Activated T-helper 2 cell treated with anti-CD3 and anti-CD28 coated beads, Interferon-gamma antibody, Interleukin-2, Interleukin-4, amounts not matched to agents 10 μg/mL and 5 μg/mL and 100 μg/mL, durations not matched to agents 14 hours and 24 hours and 36 hours (primary cell): Measurements from ENCODE around the gene DNAH11. TPM values are rescaled to one million over a fixed set of nuclear protein-coding genes. Genes with fewer than 3 reads are reported as not detected.
"Not testable (repeated sequence)": the region's sequence is repeated elsewhere in the genome, so short reads cannot be mapped to it uniquely, and the experiment has no call there.

ENCODE experiments used
- DNase-seq: peaks from one replicate; pipeline ENCODE4 v3.0.0; 2021; ENCODE audit warnings: low spot score
- H3K27ac Mint-ChIP-seq: one replicate; pipeline ENCODE4 v1.8.0; 2021; ENCODE audit warnings: mixed read lengths
- H3K27me3 Mint-ChIP-seq: one replicate; pipeline ENCODE4 v1.8.0; 2021; ENCODE audit warnings: low read depth, mixed read lengths
- H3K36me3 Mint-ChIP-seq: one replicate; pipeline ENCODE4 v1.8.0; 2021; ENCODE audit warnings: low read depth, mixed read lengths
- H3K4me1 Mint-ChIP-seq: one replicate; pipeline ENCODE4 v1.8.0; 2021; ENCODE audit warnings: low read depth, mixed read lengths
- H3K4me3 Mint-ChIP-seq: one replicate; pipeline ENCODE4 v1.8.0; 2021; ENCODE audit warnings: low read depth, mild to moderate bottlenecking, moderate library complexity, mixed read lengths
- H3K9me3 Mint-ChIP-seq: one replicate; pipeline ENCODE4 v1.8.0; 2021; ENCODE audit warnings: mixed read lengths
- intact Hi-C: fragments of 100-400 bp; cut with micrococcal nuclease; formaldehyde crosslinking; loops from one replicate; pipeline ENCODE4 v1.15.1; 2023
- total RNA-seq: library from RNA; stranded (reverse); gene quantifications from 2 replicates; pipeline ENCODE4 v1.2.3, GENCODE V29; 2022

DNAH11 gene
- total RNA-seq, 1 donor from 2014 or later: 3.7 TPM

DNA sequence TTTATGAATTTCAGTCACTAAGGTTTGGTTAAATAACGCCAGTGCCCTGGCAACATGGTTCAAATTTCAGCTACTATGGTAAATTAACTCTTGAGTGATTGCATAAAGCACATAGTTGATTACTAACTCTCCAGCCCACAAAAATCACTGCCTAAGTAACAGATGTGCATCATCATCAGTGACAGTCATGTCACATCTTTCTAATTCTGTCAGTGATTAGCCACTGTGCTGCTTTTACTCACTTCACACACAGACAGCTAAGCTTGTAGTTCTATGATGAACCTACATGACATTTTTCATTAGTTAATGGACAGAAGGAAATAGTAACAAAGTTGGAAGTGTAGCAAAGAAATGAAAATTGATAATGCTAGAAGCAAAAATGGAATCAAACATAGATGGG is 108.9 kb downstream of the DNAH11 start:
- DNase-seq: no peak
- H3K36me3 Mint-ChIP-seq: no peaks in the 10 kb centered on the region
- H3K27me3 Mint-ChIP-seq: peaks cover 2% of the 10 kb centered on the region
- H3K9me3 Mint-ChIP-seq: peaks cover 4% of the 10 kb centered on the region
- H3K4me1 Mint-ChIP-seq: no peaks in the 10 kb centered on the region
- intact Hi-C loops: no loop called here
- no peak overlapping the region for H3K4me3 Mint-ChIP-seq
- no peak overlapping the region for H3K27ac Mint-ChIP-seq

DNA sequence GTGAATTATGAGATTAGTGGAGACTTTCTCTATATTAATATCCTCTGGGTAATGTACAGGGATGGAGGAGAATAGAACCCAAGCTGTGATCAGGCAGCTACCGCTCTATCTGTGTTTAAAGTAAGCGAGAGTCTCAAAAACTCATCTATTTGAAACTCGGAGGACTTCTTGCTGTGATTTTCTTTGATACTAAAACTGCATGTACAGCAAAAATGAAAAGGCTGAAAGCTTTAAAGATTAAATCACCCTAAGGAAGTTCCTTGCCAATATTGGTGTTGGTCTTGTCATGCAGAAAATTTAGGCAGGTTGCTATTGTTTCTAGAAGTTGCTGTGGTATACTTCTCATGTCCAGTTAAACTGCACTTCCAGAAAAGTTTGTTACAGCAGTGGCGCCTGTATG is 110.8 kb downstream of the DNAH11 start:
- intact Hi-C loops: no loop called here
- no peak overlapping the region for H3K4me3 Mint-ChIP-seq
- no peak overlapping the region for H3K27ac Mint-ChIP-seq
- DNase-seq: no peak
- H3K4me1 Mint-ChIP-seq: no peaks in the 10 kb centered on the region
- H3K36me3 Mint-ChIP-seq: no peaks in the 10 kb centered on the region
- no peaks in the 10 kb centered on the region for H3K27me3 Mint-ChIP-seq
- no peaks in the 10 kb centered on the region for H3K9me3 Mint-ChIP-seq

- DNase-seq: no peak
- H3K27me3 Mint-ChIP-seq: no peaks in the 10 kb centered on the region
- no peak overlapping the region for H3K27ac Mint-ChIP-seq
- intact Hi-C loops: no loop called here
- no peak overlapping the region for H3K4me3 Mint-ChIP-seq
- no peaks in the 10 kb centered on the region for H3K36me3 Mint-ChIP-seq
- H3K9me3 Mint-ChIP-seq: no peaks in the 10 kb centered on the region
- no peaks in the 10 kb centered on the region for H3K4me1 Mint-ChIP-seq
These were observed 113.2 kb downstream of the DNAH11 start for GRCh38 chr7:21656081-21656480.

- no peak overlapping the region for H3K27ac Mint-ChIP-seq
- intact Hi-C loops: no loop called here
- H3K27me3 Mint-ChIP-seq: no peaks in the 10 kb centered on the region
- H3K9me3 Mint-ChIP-seq: peaks cover 5% of the 10 kb centered on the region
- no peak overlapping the region for H3K4me3 Mint-ChIP-seq
- no peaks in the 10 kb centered on the region for H3K36me3 Mint-ChIP-seq
- no peak for DNase-seq
- H3K4me1 Mint-ChIP-seq: no peaks in the 10 kb centered on the region
These were observed 114.0 kb downstream of the DNAH11 start for GRCh38 chr7:21656796-21657195.

- no peak for DNase-seq
- H3K27ac Mint-ChIP-seq: no peak overlapping the region
These were observed 127.7 kb downstream of the DNAH11 start for GRCh38 chr7:21670496-21670895.

DNA sequence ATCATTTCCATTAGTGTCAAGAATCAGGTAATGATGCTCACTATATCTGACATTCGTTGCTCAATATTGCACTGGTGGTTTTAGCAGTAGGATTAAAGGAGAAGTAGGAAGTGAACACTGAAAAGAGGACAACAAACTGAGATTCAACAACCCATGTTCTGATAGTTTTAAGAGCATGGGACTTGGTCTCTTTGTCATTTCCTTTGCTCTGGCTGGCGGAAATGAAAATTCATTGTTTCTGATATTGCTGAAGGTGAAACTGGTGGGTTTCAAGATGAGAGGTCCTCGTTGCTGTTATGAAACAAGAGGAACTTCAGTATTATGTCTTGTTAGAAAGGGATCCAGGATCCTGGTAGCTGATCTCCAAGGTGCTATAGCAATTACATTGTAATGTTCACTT is 129.0 kb downstream of the DNAH11 start:
- Mint-ChIP-seq H3K27ac (no peak overlapping the region), H3K36me3 (no peaks in the 10 kb centered on the region), H3K4me3 (no peak overlapping the region), H3K9me3 (no peaks in the 10 kb centered on the region), H3K27me3 (peaks cover 5% of the 10 kb centered on the region), H3K4me1 (peaks cover 7% of the 10 kb centered on the region)
- no peak for DNase-seq
- intact Hi-C loops: no loop called here

More at GRCh38 chr7:21670496-21670895, 127.7 kb downstream of the DNAH11 start:
- intact Hi-C loops: no loop called here
- Mint-ChIP-seq H3K27me3 (peaks cover 6% of the 10 kb centered on the region), H3K4me3 (no peak overlapping the region), H3K4me1 (peaks cover 7% of the 10 kb centered on the region), H3K36me3 (no peaks in the 10 kb centered on the region), H3K9me3 (no peaks in the 10 kb centered on the region)

GRCh38 chr7:21675255-21675654 is 132.4 kb downstream of the DNAH11 start:
- H3K27me3 Mint-ChIP-seq: peaks cover 5% of the 10 kb centered on the region
- H3K9me3 Mint-ChIP-seq: no peaks in the 10 kb centered on the region
- H3K4me1 Mint-ChIP-seq: peaks cover 7% of the 10 kb centered on the region
- H3K36me3 Mint-ChIP-seq: no peaks in the 10 kb centered on the region
- H3K27ac Mint-ChIP-seq: no peak overlapping the region
- intact Hi-C loops: no loop called here
- H3K4me3 Mint-ChIP-seq: no peak overlapping the region
- DNase-seq: no peak

- Mint-ChIP-seq H3K27ac (no peak overlapping the region), H3K4me1 (no peaks in the 10 kb centered on the region), H3K9me3 (no peaks in the 10 kb centered on the region), H3K27me3 (peaks cover 3% of the 10 kb centered on the region), H3K4me3 (no peak overlapping the region), H3K36me3 (no peaks in the 10 kb centered on the region)
- intact Hi-C loops: no loop called here
- no peak for DNase-seq
These were observed 147.9 kb downstream of the DNAH11 start for GRCh38 chr7:21690705-21691104.

- H3K9me3 Mint-ChIP-seq, H3K36me3 Mint-ChIP-seq, H3K27ac Mint-ChIP-seq, intact Hi-C loops, H3K4me3 Mint-ChIP-seq, DNase-seq, H3K4me1 Mint-ChIP-seq, H3K27me3 Mint-ChIP-seq: not testable (repeated sequence)
These were observed 148.3 kb downstream of the DNAH11 start for GRCh38 chr7:21691146-21691545.

DNA sequence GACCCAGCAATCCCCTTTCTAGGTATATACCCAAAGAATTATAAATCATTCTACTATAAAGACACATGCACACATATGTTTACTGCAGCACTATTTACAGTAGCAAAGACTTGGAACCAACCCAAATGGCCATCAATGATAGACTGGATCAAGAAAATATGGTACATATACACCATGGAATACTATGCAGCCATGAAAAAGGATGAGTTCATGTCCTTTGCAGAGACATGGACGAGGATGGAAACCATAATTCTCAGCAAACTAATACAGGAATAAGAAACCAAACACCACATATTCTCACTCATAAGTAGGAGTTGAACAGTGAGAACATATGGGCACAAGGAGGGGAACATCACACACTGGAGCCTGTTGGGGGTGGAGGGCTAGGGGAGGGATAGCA is 157.7 kb downstream of the DNAH11 start:
- H3K9me3 Mint-ChIP-seq, H3K4me1 Mint-ChIP-seq, intact Hi-C loops, H3K27me3 Mint-ChIP-seq, H3K36me3 Mint-ChIP-seq, DNase-seq, H3K27ac Mint-ChIP-seq, H3K4me3 Mint-ChIP-seq: not testable (repeated sequence)

GRCh38 chr7:21702303-21702702 is 159.5 kb downstream of the DNAH11 start:
- Mint-ChIP-seq H3K27me3 (no peaks in the 10 kb centered on the region), H3K4me3 (no peak overlapping the region), H3K9me3 (no peaks in the 10 kb centered on the region), H3K36me3 (no peaks in the 10 kb centered on the region), H3K4me1 (no peaks in the 10 kb centered on the region), H3K27ac (no peak overlapping the region)
- no peak for DNase-seq
- intact Hi-C loops: no loop called here

DNA sequence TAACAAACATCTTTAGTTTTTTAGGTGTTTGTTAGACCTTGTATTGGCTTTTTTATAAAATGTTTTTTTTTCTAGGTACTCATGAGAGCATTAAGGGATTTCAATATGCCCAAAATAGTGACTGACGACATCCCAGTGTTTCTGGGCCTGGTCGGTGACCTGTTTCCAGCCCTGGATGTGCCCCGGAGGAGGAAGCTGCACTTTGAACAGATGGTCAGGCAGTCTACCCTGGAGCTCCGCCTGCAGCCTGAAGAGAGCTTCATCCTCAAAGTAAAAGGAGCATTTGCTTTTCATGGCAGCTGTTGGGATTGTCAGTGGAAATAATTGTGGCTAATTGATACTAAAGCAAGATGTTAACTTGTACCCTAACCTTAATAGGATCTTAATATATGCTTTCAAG is 161.5 kb downstream of the DNAH11 start:
- Mint-ChIP-seq H3K27me3 (no peaks in the 10 kb centered on the region), H3K36me3 (no peaks in the 10 kb centered on the region), H3K4me3 (no peak overlapping the region), H3K27ac (no peak overlapping the region), H3K4me1 (no peaks in the 10 kb centered on the region), H3K9me3 (no peaks in the 10 kb centered on the region)
- DNase-seq: no peak
- intact Hi-C loops: no loop called here

- DNase-seq: no peak
- intact Hi-C loops: no loop called here
- H3K4me3 Mint-ChIP-seq: no peak overlapping the region
- no peaks in the 10 kb centered on the region for H3K4me1 Mint-ChIP-seq
- no peaks in the 10 kb centered on the region for H3K9me3 Mint-ChIP-seq
- H3K27ac Mint-ChIP-seq: no peak overlapping the region
- H3K36me3 Mint-ChIP-seq: no peaks in the 10 kb centered on the region
- H3K27me3 Mint-ChIP-seq: no peaks in the 10 kb centered on the region
These were observed 163.3 kb downstream of the DNAH11 start for GRCh38 chr7:21706131-21706530.

GRCh38 chr7:21707566-21707965 is 164.7 kb downstream of the DNAH11 start:
- Mint-ChIP-seq H3K9me3 (no peaks in the 10 kb centered on the region), H3K36me3 (no peaks in the 10 kb centered on the region), H3K27me3 (no peaks in the 10 kb centered on the region), H3K4me1 (no peaks in the 10 kb centered on the region), H3K4me3 (no peak overlapping the region), H3K27ac (no peak overlapping the region)
- no peak for DNase-seq
- intact Hi-C loops: no loop called here
